ENCODE measurements around the gene TLK2. TPM values are rescaled to one million over a fixed set of nuclear protein-coding genes. Genes with fewer than 3 reads are reported as not detected.
"Not testable (repeated sequence)": the region's sequence is repeated elsewhere in the genome, so short reads cannot be mapped to it uniquely, and the experiment has no call there.

The TLK2 gene
- total RNA-seq, 1 experiment from 2014 or later, result 48.6 TPM

DNA sequence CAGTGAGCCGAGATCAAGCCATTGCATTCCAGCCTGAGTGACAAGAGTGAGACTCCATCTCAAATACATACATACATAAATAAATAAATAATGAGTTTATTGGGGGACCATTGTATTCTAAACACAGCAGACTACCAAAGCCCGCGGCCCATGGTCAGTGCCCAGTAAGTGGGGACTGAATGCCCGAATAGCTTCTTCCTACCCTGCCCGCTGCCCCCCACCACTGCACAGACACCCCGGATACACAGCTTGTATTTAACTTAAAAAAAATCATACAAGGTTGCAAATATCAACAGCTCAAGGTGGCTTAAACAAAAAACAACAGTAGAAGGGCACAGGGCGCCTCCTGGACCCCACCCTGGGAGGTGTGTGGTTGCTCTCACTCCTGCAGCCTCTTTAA is 22.6 kb upstream of the TLK2 start:
- no peaks in the 10 kb centered on the region for H3K27me3 ChIP-seq (ENCODE audit: low read length)
- no peak for DNase-seq
- no peak overlapping the region for H3K27ac ChIP-seq (ENCODE audit: low read length)
- no peaks in the 10 kb centered on the region for H3K79me2 ChIP-seq (ENCODE audit: low read length)
- no peaks in the 10 kb centered on the region for H3K9me2 ChIP-seq (replicated peaks; ENCODE audit: insufficient read depth, low read length)
- H2AFZ ChIP-seq (ENCODE audit: low read length), result no peak overlapping the region
- no peaks in the 10 kb centered on the region for H3K36me3 ChIP-seq (ENCODE audit: insufficient read depth, low read length)
- H3K4me3 ChIP-seq (ENCODE audit: low read length), result no peak overlapping the region
- no peaks in the 10 kb centered on the region for H4K20me1 ChIP-seq (ENCODE audit: insufficient read depth, low read depth, low read length)
- H3K9me3 ChIP-seq (ENCODE audit: low read length), result no peaks in the 10 kb centered on the region
- no peak overlapping the region for H3K9ac ChIP-seq (ENCODE audit: low read length)
- H3K4me1 ChIP-seq (ENCODE audit: low read length), result peaks cover 40% of the 10 kb centered on the region
- no peak overlapping the region for H3K4me2 ChIP-seq (ENCODE audit: low read depth, low read length, poor library complexity, severe bottlenecking)

GRCh38 chr17:62458483-62458882 is 20.1 kb upstream of the TLK2 start:
- not testable (repeated sequence) for H3K4me2 ChIP-seq (ENCODE audit: low read depth, low read length, poor library complexity, severe bottlenecking); H3K9ac ChIP-seq (ENCODE audit: low read length); H3K9me2 ChIP-seq (replicated peaks; ENCODE audit: insufficient read depth, low read length); H3K27ac ChIP-seq (ENCODE audit: low read length); DNase-seq; H3K9me3 ChIP-seq (ENCODE audit: low read length); H2AFZ ChIP-seq (ENCODE audit: low read length); H3K4me3 ChIP-seq (ENCODE audit: low read length); H3K27me3 ChIP-seq (ENCODE audit: low read length); H4K20me1 ChIP-seq (ENCODE audit: insufficient read depth, low read depth, low read length); H3K36me3 ChIP-seq (ENCODE audit: insufficient read depth, low read length); H3K79me2 ChIP-seq (ENCODE audit: low read length)
- H3K4me1 ChIP-seq (ENCODE audit: low read length), result peaks cover 35% of the 10 kb centered on the region

DNA sequence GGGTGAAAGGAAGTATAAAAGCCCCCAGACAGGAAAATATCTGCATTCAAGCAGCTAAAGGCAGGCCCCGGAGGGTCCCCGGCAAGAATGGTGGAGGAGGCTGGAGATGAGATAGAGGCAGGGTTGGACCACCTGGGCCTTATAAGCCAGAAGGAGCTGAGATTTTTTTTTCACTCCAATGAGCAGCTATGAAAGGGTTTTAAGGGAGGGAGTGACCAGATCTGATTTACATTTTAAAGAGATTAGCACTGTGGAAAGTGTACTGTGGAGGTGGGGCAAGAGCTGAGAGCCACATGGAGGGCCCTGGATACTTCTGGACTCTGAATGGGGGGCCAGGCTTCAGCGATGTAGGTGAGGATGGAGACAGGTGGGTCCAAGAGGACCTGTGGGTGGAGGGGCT is 14.2 kb upstream of the TLK2 start:
- H4K20me1 ChIP-seq (ENCODE audit: insufficient read depth, low read depth, low read length); H3K27me3 ChIP-seq (ENCODE audit: low read length); H3K79me2 ChIP-seq (ENCODE audit: low read length); H3K4me3 ChIP-seq (ENCODE audit: low read length); H3K9me3 ChIP-seq (ENCODE audit: low read length); H2AFZ ChIP-seq (ENCODE audit: low read length); H3K9ac ChIP-seq (ENCODE audit: low read length); H3K36me3 ChIP-seq (ENCODE audit: insufficient read depth, low read length); H3K9me2 ChIP-seq (replicated peaks; ENCODE audit: insufficient read depth, low read length): not testable (repeated sequence)
- DNase-seq, result peak; percentile 71
- H3K4me1 ChIP-seq (ENCODE audit: low read length), result peaks cover 26% of the 10 kb centered on the region
- peak overlapping the region; percentile 32 for H3K4me2 ChIP-seq (ENCODE audit: low read depth, low read length, poor library complexity, severe bottlenecking)
- peak overlapping the region; percentile 34; the same call in 1 of the 2 replicates for H3K27ac ChIP-seq (ENCODE audit: low read length)

DNA sequence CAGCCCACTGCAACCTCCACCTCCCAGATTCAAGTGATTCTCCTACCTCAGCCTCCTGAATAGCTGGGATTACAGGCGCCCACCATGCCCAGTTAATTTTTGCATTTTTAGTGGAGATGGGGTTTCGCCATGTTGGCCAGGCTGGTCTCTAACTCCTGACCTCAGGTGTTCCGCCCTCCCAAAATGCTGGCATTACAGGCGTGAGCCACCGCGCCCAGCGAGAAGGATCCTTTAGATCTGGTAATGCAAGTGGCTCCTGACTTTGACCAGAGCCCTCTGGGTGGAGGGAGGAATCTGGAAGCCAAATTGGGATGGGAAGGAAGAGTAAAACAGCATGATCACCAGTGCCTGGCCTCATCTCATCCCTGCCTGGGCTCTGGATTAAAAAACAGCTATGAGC is 13.4 kb upstream of the TLK2 start:
- not testable (repeated sequence) for DNase-seq; H3K4me3 ChIP-seq (ENCODE audit: low read length); H3K9me3 ChIP-seq (ENCODE audit: low read length); H3K27me3 ChIP-seq (ENCODE audit: low read length); H2AFZ ChIP-seq (ENCODE audit: low read length); H3K9ac ChIP-seq (ENCODE audit: low read length); H3K4me2 ChIP-seq (ENCODE audit: low read depth, low read length, poor library complexity, severe bottlenecking); H3K27ac ChIP-seq (ENCODE audit: low read length); H3K36me3 ChIP-seq (ENCODE audit: insufficient read depth, low read length); H3K79me2 ChIP-seq (ENCODE audit: low read length); H3K9me2 ChIP-seq (replicated peaks; ENCODE audit: insufficient read depth, low read length); H4K20me1 ChIP-seq (ENCODE audit: insufficient read depth, low read depth, low read length)
- H3K4me1 ChIP-seq (ENCODE audit: low read length), result peaks cover 26% of the 10 kb centered on the region

DNA sequence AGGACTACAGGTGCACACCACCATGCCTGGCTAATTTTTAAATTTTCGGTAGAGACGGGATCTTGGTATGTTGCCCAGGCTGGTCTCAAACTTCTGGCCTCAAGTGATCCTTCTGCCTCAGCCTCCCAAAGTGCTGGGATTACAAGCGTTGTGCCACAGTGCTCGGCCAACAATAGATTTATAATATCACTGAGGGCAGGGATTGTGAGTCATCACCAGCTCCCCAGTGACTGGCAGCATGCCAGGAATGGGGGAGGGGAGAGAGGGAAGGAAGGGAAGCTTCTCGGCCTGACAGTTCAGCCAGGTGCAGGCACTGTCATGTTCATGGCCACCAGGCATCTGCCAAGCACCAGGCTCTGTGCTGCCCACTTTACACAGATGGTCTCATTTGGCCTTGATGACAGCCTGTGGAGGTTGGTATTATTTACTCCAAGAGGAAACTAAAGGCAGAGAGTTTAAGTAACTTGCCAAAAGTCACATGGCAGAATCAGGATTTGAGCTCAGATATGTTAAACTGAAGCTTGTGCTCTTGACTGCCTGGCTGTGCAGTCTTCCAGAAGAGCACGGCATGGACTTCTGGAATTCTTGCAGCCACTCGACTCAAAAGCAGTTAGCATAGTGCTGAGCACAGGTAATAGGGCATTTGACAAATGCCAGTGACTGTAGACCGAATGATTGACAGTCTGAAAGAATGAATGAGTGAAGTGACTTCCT is 7.8 kb upstream of the TLK2 start:
- not testable (repeated sequence) for H4K20me1 ChIP-seq (ENCODE audit: insufficient read depth, low read depth, low read length); H2AFZ ChIP-seq (ENCODE audit: low read length); H3K9me2 ChIP-seq (replicated peaks; ENCODE audit: insufficient read depth, low read length); H3K79me2 ChIP-seq (ENCODE audit: low read length); H3K36me3 ChIP-seq (ENCODE audit: insufficient read depth, low read length); H3K27ac ChIP-seq (ENCODE audit: low read length); H3K4me3 ChIP-seq (ENCODE audit: low read length); H3K4me1 ChIP-seq (ENCODE audit: low read length); H3K9ac ChIP-seq (ENCODE audit: low read length); H3K27me3 ChIP-seq (ENCODE audit: low read length); H3K4me2 ChIP-seq (ENCODE audit: low read depth, low read length, poor library complexity, severe bottlenecking); H3K9me3 ChIP-seq (ENCODE audit: low read length)
- peak; percentile 86 for DNase-seq

DNA sequence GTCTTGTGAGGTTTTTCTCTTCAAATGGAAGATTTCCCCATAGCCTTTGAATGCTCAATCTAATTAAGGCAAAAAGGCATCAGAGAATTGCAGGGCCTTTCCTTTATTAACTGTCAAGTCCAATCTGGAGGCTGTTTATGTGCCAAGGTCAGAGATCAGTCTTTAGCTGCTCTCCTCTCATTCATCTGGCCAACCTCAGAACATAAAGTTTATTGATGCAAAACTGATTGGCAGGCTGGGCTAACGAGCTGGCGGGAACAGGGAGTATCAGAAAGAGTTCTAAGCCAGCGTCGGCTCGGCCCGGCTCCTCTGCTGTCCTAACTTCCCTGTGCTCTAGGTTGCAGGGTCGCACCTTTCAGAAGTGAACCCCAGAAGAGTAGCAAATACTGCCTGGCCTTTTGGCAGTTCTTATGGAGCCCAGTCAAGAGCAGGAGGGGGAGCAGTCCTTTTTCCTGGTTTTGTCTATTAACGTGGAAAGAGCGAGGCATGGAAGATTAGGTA is 7.2 kb upstream of the TLK2 start:
- not testable (repeated sequence) for H3K4me3 ChIP-seq (ENCODE audit: low read length); DNase-seq; H4K20me1 ChIP-seq (ENCODE audit: insufficient read depth, low read depth, low read length); H3K36me3 ChIP-seq (ENCODE audit: insufficient read depth, low read length); H3K27me3 ChIP-seq (ENCODE audit: low read length); H3K9ac ChIP-seq (ENCODE audit: low read length); H2AFZ ChIP-seq (ENCODE audit: low read length); H3K27ac ChIP-seq (ENCODE audit: low read length); H3K9me3 ChIP-seq (ENCODE audit: low read length); H3K9me2 ChIP-seq (replicated peaks; ENCODE audit: insufficient read depth, low read length); H3K4me2 ChIP-seq (ENCODE audit: low read depth, low read length, poor library complexity, severe bottlenecking); H3K4me1 ChIP-seq (ENCODE audit: low read length); H3K79me2 ChIP-seq (ENCODE audit: low read length)

DNA sequence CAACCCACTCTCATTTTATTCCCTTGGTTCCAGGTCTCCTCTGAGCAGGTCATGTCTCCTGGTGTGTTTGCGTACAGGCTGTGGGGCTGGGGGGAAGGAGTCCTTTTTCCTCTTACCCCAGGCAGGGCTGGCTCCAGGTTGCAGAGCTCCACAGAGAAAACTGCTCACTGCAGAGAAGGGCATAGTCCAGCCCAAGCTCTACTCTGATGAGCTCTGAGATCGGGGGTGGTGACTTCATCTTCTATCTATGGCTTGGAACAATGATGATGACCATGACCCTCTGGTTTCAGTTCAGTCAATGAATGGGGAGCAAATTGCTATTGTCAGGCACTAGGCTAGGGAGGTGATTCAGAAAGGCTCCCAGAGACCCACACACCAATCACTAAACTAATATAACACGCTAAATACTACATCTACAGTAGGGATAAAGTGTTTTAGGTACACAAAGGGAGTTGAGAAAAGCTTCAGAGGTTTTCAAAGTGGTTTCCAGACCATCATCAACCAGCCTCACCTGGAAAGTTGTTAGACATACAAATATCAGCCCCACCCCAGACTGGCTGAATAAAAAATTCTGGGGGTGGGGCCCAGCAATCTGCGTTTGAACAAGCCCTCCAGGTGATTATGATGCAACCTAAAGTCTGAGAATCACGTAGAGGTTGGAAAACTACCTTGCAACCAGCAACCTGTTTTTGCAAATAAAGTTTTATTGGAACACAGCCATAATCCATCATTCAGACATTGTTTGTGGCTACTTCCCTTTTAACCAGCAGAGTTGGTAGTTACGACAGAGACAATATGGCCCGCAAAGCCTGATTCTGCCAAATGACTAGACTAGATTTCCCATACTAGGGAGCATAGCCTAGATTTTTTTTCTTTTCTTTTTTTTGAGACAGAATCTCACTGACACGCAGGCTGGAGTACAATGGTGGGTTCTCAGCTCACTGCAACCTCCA is 5.3 kb upstream of the TLK2 start:
- H3K4me2 ChIP-seq (ENCODE audit: low read depth, low read length, poor library complexity, severe bottlenecking); H3K9me2 ChIP-seq (replicated peaks; ENCODE audit: insufficient read depth, low read length); H3K27me3 ChIP-seq (ENCODE audit: low read length); H3K9ac ChIP-seq (ENCODE audit: low read length); H4K20me1 ChIP-seq (ENCODE audit: insufficient read depth, low read depth, low read length); H3K4me3 ChIP-seq (ENCODE audit: low read length); H3K27ac ChIP-seq (ENCODE audit: low read length); H2AFZ ChIP-seq (ENCODE audit: low read length); DNase-seq; H3K9me3 ChIP-seq (ENCODE audit: low read length); H3K36me3 ChIP-seq (ENCODE audit: insufficient read depth, low read length): not testable (repeated sequence)
- peaks cover 12% of the 10 kb centered on the region for H3K79me2 ChIP-seq (ENCODE audit: low read length)
- peaks cover 17% of the 10 kb centered on the region for H3K4me1 ChIP-seq (ENCODE audit: low read length)

GRCh38 chr17:62477111-62477510 is 1.5 kb upstream of the TLK2 start:
- peak overlapping the region; percentile 78 for H3K4me3 ChIP-seq (ENCODE audit: low read length)
- H3K79me2 ChIP-seq (ENCODE audit: low read length), result peaks cover 41% of the 10 kb centered on the region
- H3K4me2 ChIP-seq (ENCODE audit: low read depth, low read length, poor library complexity, severe bottlenecking), result peak overlapping the region; percentile 82
- H2AFZ ChIP-seq (ENCODE audit: low read length); H3K9me2 ChIP-seq (replicated peaks; ENCODE audit: insufficient read depth, low read length); H3K36me3 ChIP-seq (ENCODE audit: insufficient read depth, low read length); DNase-seq; H3K9me3 ChIP-seq (ENCODE audit: low read length); H4K20me1 ChIP-seq (ENCODE audit: insufficient read depth, low read depth, low read length); H3K27me3 ChIP-seq (ENCODE audit: low read length): not testable (repeated sequence)
- peaks cover 17% of the 10 kb centered on the region for H3K4me1 ChIP-seq (ENCODE audit: low read length)
- H3K9ac ChIP-seq (ENCODE audit: low read length), result peak overlapping the region; percentile 91
- peak overlapping the region; percentile 70 for H3K27ac ChIP-seq (ENCODE audit: low read length)

All from Karpas-422 (cell line).